Erythroblast (primary cell): Measurements from ENCODE around the gene MTPN.

Experiments used
- GATA1 ChIP-seq: IDR thresholded peaks from 2 replicates; pipeline ENCODE4 v1.6.1; 2011; ENCODE audit warnings: low read depth, mild to moderate bottlenecking, control low read depth, low read length, moderate library complexity
- POLR2A ChIP-seq: IDR thresholded peaks from 2 replicates; pipeline ENCODE4 v1.6.1; 2011; ENCODE audit warnings: mild to moderate bottlenecking, low read length

- TF ChIP-seq POLR2A (no peak), GATA1 (no peak)
These were observed 34.5 kb downstream of the MTPN start for GRCh38 chr7:135942614-135943013.
